ENCODE data around the gene SMARCAL1. TPM values are rescaled to one million over a fixed set of nuclear protein-coding genes. Genes with fewer than 3 reads are reported as not detected.

The SMARCAL1 gene
- total RNA-seq, 1 donor from 2014 or later = 52.9 TPM

- no peak for DNase-seq (ENCODE audit: extremely low read depth, low read depth, low spot score)
Measured at GRCh38 chr2:216392018-216392562, 20.2 kb upstream of the SMARCAL1 start.

GRCh38 chr2:216392945-216393840 is 19.1 kb upstream of the SMARCAL1 start:
- no peak for DNase-seq (ENCODE audit: extremely low read depth, low read depth, low spot score)

- DNase-seq (ENCODE audit: extremely low read depth, low read depth, low spot score) = no peak
Measured at GRCh38 chr2:216394881-216395280, 17.4 kb upstream of the SMARCAL1 start.

GRCh38 chr2:216399621-216400020 is 12.7 kb upstream of the SMARCAL1 start:
- no peak for DNase-seq (ENCODE audit: extremely low read depth, low read depth, low spot score)

- DNase-seq (ENCODE audit: extremely low read depth, low read depth, low spot score) = no peak
Measured at GRCh38 chr2:216402751-216403150, 9.5 kb upstream of the SMARCAL1 start.

- no peak for DNase-seq (ENCODE audit: extremely low read depth, low read depth, low spot score)
Measured at GRCh38 chr2:216404010-216404618, 8.2 kb upstream of the SMARCAL1 start.

GRCh38 chr2:216405588-216405987 is 6.7 kb upstream of the SMARCAL1 start:
- DNase-seq (ENCODE audit: extremely low read depth, low read depth, low spot score) = no peak

- no peak for DNase-seq (ENCODE audit: extremely low read depth, low read depth, low spot score)
Measured at GRCh38 chr2:216406826-216407225, 5.5 kb upstream of the SMARCAL1 start.

- DNase-seq (ENCODE audit: extremely low read depth, low read depth, low spot score) = no peak
Measured at GRCh38 chr2:216408426-216409290, 3.6 kb upstream of the SMARCAL1 start.

GRCh38 chr2:216410550-216410949 is 1.7 kb upstream of the SMARCAL1 start:
- DNase-seq (ENCODE audit: extremely low read depth, low read depth, low spot score) = no peak

- no peak for DNase-seq (ENCODE audit: extremely low read depth, low read depth, low spot score)
Measured at GRCh38 chr2:216413882-216414281, 1.6 kb downstream of the SMARCAL1 start.

GRCh38 chr2:216414772-216415319 is 2.6 kb downstream of the SMARCAL1 start:
- no peak for DNase-seq (ENCODE audit: extremely low read depth, low read depth, low spot score)

GRCh38 chr2:216415541-216415940 is 3.3 kb downstream of the SMARCAL1 start:
- DNase-seq (ENCODE audit: extremely low read depth, low read depth, low spot score) = no peak

- no peak for DNase-seq (ENCODE audit: extremely low read depth, low read depth, low spot score)
Measured at GRCh38 chr2:216416571-216417307, 4.5 kb downstream of the SMARCAL1 start.

GRCh38 chr2:216418981-216419380 is 6.7 kb downstream of the SMARCAL1 start:
- no peak for DNase-seq (ENCODE audit: extremely low read depth, low read depth, low spot score)

- DNase-seq (ENCODE audit: extremely low read depth, low read depth, low spot score) = no peak
Measured at GRCh38 chr2:216420367-216421101, 8.2 kb downstream of the SMARCAL1 start.

GRCh38 chr2:216423071-216423470 is 10.8 kb downstream of the SMARCAL1 start:
- no peak for DNase-seq (ENCODE audit: extremely low read depth, low read depth, low spot score)

- no peak for DNase-seq (ENCODE audit: extremely low read depth, low read depth, low spot score)
Measured at GRCh38 chr2:216424274-216424673, 12.0 kb downstream of the SMARCAL1 start.

Measured in glomerular endothelial cell (primary cell).